Anterior cingulate cortex (tissue), 58 donors: ENCODE measurements around the gene HADH.

Source experiments
- DNase-seq, 58 donors: peaks; one replicate each; lab custom pipeline; 2025; lab: John Stamatoyannopoulos, UW

Gene HADH

DNA sequence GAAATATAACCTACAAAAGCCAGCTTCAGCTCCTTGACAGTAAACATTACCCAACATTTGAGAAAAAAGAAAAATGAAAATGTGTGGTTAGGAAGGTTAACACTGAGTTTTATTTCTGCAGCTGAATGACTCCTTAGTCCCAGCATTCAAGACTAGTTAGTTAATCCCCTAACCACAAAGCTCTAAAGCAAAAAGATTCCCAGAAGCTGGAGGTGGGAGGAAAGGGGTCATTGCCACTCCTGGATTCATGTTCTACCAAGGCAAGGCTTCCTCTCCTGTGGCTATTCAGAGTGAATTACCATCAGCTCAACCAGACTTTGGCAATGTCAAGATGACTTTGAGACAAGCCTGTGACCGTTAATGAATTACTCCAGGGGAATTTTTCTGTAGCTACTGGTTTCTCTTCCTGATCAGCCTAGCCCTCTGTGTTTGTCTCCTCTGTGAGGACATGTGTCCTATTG is 63.6 kb downstream of the HADH start:
- no peak for DNase-seq

DNA sequence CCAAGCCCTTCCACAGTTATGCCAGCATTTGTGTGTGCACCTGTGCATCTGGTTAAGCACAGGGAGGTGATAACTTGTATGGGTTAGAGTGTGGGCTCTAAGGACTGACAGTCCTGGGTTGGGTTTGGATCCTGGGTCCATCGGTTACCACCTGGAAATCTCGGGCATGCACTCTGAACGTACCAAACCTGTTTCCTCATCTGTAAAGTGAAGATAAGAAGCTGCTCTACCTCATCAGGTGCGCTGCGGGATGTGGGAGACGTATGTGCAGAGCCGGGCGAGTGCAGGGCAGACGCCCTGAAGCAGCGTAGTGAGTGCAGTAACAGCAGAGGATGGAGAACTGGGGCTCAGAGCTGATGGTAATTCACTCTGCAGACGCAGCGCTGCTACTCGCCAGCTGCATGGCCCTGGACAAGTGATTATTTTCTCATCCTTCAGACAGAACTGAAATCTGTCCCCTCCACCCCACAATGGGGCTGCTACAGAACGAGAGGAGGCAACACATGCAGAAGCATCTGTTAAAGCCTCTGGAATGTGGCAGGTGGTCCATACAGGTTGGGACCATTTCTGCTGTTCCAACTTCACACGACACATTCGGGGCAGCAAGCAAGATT is 64.4 kb downstream of the HADH start:
- no peak for DNase-seq

DNA sequence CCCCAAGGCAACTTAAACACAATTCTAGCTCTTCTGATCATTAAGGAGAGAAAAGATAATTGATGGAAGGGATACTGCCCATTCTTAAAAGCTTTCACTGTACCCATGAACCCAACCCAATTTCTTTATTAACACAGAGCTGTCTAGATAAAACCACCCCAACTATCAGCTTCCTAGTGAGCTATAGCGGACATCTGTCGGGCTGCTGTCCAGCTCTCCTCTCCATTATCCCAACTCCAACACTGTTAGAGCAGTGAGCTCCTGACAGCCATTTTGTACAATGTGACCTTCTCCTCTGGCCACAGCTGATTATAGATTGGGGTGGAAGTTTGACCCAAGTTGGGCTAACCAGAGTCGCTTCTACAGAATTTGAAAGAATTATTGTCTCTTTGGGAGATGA is 66.1 kb downstream of the HADH start:
- DNase-seq = no peak

GRCh38 chr4:108056418-108056817 is 66.7 kb downstream of the HADH start:
- DNase-seq = no peak

DNA sequence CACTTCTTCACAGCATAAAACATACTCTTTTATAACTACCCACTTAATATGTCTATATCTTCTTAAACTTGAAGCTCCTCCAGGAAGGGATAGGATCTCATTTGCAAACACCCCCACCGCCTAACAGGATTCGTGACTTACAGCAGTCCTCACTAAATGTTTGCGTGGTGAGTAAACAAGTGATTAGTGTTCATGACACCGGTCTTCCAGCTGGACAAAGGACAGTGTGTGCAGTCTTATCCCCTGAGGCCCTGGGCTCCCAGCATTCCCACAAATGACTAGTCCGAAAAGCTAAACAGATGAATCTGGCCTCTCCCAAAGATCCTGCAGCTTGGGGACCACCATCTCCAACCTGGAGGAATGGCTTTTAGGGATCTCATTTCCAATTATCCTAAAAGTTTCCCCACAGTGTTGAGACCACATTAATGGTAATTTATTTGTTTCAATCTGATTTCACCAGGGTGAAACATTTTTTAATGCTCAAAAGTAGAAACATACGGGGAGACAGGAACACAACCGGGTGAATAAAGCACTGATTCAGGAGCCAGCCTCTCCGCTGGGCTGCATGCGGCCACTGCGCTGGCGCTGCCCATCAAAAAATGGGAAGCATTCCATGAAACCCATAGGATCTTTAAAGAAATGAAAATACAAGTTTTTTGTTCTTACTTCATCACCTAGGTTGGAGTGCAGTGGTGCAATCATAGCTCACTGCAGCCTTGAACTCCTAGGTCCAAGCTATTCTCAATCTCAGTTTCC is 69.2 kb downstream of the HADH start:
- DNase-seq = no peak

DNA sequence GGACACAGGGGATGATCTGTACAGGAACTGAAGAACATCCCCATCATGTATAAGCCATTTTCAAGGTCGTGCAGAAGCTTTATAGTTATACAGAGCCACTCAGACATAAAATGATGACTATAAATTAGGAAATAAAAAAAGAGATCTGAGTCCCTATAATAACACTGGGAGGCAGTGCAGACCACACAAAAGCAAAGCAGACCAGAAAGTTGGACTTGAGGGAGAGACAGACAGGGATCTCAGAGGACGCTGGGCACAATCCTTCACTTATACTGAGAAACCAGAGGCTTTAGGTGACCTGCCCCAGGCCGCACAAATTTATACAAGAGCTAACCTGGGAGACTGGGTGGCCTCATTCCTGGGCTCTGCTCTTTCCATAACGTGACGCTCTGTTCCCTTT is 70.5 kb downstream of the HADH start:
- peak in 13 of 58 donors; percentile 2 to 14 (median 8) for DNase-seq

GRCh38 chr4:108060686-108061321 is 71.1 kb downstream of the HADH start:
- no peak for DNase-seq

- no peak for DNase-seq
These were observed 78.8 kb downstream of the HADH start for GRCh38 chr4:108068442-108068841.

GRCh38 chr4:108070775-108071174 is 81.1 kb downstream of the HADH start:
- DNase-seq = no peak

GRCh38 chr4:108072300-108072699 is 82.6 kb downstream of the HADH start:
- DNase-seq = no peak

GRCh38 chr4:108078024-108078733 is 88.5 kb downstream of the HADH start:
- DNase-seq = no peak

GRCh38 chr4:108080747-108081146 is 91.1 kb downstream of the HADH start:
- no peak for DNase-seq

- no peak for DNase-seq
These were observed 91.6 kb downstream of the HADH start for GRCh38 chr4:108081256-108081655.
